HTERT RPE-1 (cell line): Measurements from ENCODE around the gene ACAD11.

ENCODE experiments used
- in situ Hi-C: fragments of 300-500 bp; cut with MboI; formaldehyde crosslinking; loops from 4 replicates; pipeline ENCODE4 v1.14.3; 2020; ENCODE audit warnings: low sequenced_read_pairs

Gene ACAD11, protein sequence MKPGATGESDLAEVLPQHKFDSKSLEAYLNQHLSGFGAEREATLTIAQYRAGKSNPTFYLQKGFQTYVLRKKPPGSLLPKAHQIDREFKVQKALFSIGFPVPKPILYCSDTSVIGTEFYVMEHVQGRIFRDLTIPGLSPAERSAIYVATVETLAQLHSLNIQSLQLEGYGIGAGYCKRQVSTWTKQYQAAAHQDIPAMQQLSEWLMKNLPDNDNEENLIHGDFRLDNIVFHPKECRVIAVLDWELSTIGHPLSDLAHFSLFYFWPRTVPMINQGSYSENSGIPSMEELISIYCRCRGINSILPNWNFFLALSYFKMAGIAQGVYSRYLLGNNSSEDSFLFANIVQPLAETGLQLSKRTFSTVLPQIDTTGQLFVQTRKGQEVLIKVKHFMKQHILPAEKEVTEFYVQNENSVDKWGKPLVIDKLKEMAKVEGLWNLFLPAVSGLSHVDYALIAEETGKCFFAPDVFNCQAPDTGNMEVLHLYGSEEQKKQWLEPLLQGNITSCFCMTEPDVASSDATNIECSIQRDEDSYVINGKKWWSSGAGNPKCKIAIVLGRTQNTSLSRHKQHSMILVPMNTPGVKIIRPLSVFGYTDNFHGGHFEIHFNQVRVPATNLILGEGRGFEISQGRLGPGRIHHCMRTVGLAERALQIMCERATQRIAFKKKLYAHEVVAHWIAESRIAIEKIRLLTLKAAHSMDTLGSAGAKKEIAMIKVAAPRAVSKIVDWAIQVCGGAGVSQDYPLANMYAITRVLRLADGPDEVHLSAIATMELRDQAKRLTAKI

DNA sequence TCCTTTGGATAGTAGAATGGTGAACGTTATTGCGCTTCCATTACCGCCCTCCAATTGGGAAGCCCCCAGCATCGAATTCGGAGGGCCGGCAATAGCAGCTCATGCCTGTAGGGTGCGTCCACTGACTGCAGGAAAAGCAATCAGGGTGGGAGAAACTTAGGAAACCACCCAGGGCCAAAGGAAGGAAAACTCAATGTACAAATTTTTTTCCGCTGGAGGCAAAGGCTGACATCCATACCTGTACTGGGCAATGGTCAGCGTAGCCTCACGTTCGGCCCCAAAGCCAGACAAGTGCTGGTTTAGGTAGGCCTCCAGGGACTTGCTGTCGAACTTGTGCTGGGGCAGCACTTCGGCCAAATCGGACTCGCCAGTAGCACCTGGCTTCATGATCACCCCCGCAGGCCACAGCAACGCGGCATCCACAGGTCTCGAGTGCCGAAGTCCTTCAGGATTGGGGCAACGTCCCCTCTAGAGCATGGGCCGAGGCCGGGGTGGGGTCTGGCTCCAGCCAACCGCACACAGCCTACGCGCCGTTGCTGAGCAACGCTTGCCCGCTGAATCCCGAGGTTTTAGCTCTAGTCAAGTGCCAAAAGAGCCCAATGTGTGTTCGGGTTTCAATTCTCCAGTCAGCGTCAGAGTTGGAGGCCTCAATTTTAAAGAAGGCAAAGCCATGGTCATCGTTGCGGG is at the start of gene ACAD11:
Gene ACAD11 (minus strand): TSS at position 445 of the 687 bp plus-strand sequence. CDS start 58 bp downstream, at position 387.
- in situ Hi-C loops = no loop called here

DNA sequence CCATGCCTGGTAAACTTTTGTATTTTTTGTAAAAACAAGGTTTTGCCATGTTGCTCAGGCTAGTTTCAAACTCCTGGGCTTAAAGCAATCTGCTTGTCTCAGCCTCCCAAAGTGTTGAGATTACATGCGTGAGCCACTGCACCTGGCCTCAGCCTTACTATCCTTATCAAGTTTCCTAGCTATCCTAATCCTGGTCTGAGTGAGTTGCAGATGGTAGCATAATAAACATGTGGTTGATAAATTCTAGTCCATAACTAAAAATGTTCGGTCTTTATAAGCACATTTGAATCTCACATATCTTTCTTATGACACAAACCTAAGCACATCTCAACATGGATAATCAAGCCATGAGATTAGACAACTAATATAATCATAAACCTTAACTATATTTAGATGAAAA is 44.1 kb upstream of the ACAD11 start:
- in situ Hi-C loops = no loop called here

DNA sequence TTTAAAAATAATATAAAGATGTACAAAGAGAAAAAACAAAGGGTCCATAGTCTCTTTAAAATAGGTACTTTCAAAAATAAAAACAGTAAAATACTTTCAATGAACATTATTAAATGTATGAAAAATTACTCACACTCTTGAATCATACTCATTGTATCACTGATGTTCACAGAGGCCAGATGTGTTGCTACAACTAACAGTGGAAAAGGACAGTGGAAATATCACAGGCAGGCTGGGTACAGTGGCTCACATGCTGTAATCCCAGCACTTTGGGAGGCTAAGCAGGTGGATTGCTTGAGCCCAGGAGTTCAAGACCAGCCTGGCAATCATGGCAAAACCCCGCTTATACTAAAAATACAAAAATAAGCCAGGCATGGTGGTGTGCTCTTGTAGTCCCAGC is 35.8 kb upstream of the ACAD11 start:
- in situ Hi-C loops = no loop called here

DNA sequence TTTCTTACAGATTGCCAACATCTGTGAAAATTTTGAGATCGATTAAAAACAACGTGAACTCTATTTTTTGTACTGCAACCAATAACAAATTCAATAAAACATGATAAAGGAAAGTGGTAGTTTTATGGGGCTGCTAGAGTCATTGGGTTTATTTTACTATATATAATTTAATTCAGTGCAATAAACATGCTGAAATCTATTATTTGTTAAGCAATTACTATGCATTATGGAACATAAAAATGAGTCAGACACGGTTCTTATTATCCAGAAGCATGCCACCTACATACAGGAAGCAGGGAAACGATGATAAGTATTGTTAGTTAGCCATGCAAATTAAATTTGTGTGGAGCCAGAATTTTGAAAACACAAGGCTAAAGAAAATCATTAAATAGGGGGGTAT is 35.4 kb upstream of the ACAD11 start:
- in situ Hi-C loops = no loop called here

DNA sequence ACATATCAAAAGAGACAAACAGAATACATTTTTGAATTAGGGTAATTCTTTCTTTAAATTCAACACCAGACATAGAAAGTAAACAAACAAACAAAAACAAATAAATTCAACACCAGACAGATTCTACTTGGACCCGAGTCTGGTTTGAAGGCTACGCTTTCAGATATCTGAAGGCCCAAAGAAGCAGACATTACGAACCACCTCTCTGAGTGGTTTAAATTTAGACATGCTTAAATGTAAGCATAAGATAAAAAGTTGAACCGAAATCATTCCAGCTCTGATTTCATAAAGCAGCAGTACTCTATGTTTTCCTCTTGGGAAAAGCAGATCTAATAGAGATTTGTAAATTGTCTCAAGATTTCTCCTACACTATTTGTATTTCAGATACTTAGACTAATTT is 30.4 kb upstream of the ACAD11 start:
- in situ Hi-C loops = no loop called here

DNA sequence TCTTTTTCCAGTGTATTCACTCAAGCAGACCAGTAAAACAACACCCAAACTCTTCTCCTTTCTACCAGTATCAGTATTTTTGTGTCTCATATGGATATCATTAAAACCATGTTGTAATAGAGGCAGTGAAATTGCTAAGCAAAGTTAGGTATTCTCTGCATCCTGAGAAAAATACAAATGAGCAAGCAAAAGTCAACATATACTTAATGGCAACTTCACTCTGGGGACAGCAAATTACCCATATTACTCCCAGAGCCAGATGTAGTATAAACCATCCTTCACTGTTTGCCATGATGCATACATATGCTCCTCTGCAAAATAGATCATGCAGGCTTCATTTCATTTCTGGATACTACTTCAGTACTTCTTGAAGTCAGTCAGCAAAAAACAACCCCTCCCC is 22.6 kb upstream of the ACAD11 start:
- in situ Hi-C loops = no loop called here

DNA sequence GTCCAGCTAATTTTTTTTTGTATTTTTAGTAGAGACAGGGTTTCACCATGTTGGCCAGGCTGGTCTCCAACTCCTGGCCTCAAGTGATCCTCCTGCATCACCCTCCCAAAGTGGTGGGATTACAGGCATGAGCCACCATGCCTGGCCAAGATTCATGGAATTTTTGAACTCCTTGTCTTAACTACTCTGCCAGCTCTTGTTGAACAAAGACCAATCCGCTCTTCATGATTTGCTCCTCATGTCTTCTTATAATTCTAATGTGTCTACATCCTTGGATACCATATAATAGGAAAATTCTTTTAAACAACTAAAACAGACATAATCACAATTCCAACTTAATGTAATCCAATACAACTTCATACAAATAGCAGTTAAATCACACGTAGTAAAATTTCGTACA is 21.8 kb upstream of the ACAD11 start:
- in situ Hi-C loops = no loop called here

DNA sequence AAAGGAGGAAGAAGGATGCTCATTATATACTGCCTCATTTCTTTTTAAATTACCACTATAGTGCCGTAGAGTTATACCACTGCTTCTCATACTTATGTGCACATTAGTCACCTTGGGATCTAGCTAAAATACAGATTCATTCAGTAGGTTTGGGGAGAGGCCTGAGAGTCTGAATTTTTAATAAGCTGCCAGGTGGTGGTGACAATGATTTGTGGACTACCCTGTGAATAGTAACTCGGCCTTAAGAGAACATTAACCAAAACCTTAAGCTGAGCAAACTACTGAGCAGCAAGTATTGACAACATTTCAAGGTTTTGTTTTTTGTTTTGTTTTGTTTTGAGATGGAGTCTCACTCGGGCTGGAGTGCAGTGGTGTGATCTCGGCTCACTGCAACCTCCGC is 20.3 kb upstream of the ACAD11 start:
- in situ Hi-C loops = no loop called here

DNA sequence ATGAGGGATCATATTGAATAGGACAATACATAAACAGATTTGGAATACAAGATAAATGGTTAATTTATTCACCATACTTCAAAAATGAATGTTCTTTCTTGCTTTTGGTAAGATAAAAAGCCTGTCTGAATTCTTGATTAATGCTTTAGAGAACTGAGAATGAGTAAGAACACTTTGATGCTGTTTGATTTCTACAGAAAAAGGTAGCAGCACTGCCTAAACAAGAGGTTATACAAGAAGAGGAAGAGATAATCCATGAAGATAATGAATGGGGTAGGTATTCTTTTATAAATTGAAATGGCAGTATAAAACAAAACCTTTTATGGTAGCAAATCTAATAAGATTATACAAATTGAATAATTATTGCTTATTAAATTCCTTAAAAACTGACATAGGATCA is 15.8 kb upstream of the ACAD11 start:
- in situ Hi-C loops = no loop called here

DNA sequence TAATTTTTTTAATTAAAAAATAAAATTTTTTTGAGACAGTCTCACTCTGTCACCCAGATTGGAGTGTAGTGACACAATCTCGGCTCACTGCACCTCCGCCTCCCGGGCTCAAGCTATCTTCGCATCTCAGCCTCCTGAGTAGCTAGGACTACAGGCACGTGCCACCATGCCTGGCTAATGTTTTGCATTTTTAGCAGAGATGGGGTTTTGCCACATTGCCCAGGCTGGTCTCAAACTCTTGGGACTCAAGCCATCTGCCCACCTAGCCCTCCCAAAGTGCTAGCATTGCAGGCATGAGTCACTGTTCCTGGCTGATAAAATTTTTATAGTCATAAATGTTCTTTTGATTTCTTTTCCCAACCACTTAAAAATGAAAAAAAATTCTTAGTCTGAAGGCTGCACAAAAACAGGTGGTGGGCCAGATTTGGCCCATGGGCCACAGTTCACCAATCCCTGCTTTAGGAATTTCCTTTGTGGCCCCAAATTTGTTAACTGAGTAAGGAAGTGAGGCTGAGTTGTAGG is 9.7 kb upstream of the ACAD11 start:
- in situ Hi-C loops = no loop called here

DNA sequence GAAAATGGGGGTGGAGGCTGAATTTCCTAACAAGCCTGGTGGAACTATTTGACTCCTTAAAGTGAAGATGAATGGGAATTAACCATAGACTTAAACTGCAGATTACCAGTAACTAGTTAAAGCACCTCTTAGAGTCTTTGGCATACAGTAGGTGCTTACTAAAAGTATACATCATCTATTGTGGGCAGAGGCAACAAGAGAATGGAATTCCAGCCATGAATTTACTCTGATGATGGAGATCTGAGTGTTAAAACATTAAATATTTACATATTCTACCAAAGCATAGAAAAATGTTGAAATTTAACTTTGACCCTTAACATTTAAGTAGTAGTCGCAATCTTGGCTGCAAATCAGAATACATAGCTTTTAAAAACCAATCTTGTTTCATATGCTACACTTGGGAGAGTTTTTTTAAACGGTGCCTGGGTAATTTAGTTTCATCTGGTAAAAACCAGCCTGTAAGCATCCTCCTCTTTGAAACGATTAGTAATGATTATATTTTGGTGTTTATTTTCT is 5.7 kb upstream of the ACAD11 start:
- in situ Hi-C loops = no loop called here

DNA sequence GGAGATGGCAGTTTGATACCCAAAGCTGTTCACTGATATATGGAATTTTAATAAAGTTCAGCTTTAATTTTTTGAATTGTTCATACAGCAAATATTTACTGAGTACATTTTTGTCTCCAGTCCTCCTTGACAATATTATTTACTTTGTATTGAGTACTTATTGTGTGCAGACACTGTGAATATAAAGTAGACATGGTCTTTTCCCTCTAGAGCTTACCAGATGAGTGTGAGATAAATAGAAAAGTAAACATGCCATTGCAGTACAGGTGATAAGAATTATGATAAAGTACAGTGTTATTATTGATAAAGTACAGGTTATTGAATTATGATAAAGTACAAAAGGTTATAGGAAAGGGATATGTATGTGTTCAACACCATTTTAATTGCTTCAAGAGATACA is 2.6 kb upstream of the ACAD11 start:
- in situ Hi-C loops = no loop called here

DNA sequence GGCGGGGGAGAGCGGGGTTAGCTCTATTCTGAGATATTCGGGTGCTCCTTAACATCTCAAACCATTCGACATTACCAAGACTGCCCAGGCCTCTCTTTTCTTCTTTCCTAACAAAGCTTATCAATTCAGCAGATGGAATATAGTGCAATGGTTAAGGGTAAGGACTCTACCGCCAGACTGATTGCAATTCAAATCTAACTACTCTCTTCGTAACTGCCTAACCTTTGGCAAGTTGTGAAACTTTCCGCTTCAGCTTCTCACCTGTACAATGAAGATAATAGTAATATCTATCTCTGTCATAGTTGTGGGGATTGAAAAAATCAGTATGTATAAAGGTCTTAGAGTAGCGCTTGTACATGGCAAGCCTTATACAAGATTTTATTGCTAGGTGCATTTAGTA is 1.5 kb upstream of the ACAD11 start:
- in situ Hi-C loops = no loop called here

DNA sequence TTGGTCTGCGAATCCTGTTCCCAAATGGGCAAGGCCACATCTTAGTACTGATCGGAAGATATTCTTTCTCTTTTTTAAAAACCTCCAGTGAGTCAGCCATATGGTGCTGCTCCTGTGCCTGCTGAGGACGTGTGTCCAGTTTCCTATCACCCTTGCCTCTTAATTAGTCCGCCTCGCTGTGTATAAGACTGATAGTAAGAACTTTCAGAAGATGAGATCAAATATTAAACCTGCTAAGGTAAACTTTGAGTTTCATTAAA is 1.1 kb upstream of the ACAD11 start:
- in situ Hi-C loops = no loop called here

DNA sequence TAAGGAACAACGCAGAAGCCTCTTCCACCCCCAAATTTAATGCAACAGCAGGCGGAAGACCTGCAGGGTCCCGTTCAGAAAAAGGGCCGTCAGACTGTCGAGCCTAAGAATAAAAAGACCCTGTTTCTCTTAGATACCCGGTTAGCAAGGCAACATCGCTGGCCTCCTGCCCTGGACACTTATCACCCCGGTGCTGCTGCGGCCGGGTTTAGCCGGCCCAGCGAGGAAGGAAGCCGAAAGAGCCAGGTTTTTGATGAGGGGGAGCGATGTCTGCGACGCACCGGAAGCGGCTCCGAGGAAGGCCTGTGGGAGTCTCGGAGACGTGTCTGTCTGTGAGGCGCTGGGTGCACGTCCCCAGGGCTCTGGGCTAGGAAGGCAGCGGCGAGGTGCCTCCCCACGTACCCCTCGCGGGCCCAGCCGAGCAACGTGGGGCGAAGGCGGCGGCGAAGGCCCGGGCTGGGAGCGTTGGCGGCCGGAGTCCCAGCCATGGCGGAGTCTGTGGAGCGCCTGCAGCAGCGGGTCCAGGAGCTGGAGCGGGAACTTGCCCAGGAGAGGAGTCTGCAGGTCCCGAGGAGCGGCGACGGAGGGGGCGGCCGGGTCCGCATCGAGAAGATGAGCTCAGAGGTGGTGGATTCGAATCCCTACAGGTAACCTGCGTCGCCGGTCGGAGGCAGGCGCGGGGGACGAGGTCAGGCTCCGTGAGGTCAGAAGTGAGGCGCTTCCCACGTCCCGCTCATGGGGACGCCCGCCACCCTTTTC is 622 bp upstream of the ACAD11 start, which contains the start of gene UBA5:
Gene UBA5 (plus strand): TSS at position 278 of the 759 bp plus-strand sequence. CDS start 209 bp downstream, at position 487.
- in situ Hi-C loops = no loop called here

DNA sequence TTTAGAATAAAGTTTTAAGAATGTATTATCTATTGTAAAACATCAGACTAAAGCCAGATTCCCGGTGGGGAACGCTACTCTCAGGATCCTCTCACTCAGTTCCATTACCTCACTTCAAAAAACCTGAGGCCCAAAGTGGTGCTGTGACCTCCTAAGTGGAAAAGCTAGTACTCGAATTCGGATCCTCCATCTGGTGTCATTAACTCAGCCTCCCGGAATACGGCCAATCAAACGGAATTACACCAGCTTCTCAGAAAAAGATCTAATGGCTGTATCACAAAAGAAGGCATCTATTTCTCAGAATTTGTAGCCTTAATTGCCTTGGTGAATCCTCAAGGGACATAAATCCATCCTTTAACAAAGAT is 627 bp downstream of the ACAD11 start:
- in situ Hi-C loops = no loop called here

DNA sequence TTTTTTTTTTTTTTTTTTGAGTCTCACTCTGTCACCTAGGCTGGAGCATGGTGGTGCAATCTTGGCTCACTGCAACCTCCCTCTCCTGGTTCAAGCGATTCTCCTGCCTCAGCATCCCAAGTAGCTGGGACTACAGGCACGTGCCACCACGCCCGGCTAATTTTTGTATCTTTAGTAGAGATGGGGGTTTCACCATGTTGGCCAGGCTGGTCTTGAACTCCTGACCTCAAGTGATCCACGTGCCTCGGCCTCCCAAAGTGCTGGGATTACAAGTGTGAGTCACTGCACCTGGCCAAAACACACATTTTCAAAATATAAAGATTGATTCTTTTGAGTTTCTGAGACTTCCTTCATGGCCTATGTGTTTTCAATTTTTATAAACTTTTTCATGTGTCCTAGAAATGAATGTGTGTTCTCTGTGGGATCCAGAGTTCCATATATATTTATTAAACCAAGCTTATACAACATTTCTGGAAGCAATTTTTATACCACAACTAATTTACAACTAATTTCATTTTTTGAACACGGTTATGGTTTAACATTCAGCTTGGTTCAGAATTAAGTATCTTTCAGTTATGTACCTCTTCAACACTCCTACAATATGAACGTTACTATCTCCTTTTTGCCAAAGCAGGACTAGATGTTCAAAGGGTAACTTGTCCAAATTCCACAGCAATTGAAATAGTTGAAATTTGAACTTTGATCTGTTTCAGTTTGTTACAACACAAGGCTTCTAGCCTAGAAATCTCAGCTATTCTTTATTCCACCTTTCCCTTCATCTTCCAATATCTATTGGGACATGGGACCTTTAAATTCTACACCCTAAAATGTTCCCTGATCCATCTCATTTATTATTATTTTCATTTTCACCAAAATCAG is 1.5 kb downstream of the ACAD11 start:
- in situ Hi-C loops = no loop called here

DNA sequence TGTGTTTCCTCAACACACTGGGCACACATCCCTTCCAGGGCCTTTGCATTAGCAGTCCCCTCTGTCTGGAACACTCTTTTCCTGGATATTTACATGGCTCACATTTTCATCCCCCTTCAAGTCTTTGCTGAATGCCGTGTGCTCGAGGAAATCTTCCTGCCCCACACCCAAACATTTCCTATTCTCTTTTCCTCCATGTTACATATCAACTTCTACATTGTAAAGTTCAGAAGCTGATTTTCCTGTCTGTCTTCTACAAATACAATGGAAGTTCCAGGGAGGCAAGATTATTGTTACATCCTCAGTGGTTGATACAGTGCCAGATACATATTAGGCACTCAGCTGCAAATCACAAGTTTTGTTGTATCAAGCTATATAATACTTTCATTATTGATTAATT is 4.1 kb downstream of the ACAD11 start:
- in situ Hi-C loops = no loop called here

DNA sequence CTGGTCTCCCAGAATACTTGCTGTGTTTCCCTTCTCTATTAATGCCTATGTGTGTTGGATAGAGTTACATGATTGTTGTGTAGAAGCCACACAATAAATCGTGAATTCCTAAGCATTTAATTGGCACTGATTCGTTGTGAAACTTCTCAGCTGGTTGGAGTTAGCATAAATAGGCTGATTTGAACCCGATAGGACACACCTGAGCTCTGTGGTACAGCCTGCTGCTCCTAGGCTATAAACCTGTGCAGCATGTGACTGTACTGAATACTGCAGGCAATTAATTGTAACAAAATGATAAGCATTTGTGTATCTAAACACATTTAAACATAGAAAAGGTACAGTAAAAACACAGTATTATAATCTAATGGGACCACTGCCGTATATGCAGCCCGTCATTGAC is 4.9 kb downstream of the ACAD11 start:
- in situ Hi-C loops = no loop called here

DNA sequence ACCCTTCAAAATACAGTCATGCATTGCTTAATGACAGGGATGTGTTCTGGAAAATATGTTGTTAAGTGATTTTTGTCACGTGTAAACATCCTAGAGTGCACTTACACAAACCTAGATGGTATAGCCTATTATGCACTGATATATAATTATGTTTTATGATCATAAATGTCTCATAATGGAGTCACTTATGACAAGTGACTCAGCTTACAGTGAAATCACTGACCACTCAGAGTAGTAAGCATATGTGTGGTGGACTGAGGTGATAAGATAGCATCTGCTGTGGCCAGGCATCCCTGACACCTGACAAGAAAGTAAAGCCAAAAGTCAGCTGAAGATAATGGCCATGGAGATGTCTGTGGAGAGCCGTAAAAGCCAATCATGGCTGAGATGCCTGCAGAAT is 5.4 kb downstream of the ACAD11 start:
- in situ Hi-C loops = no loop called here
